Stimulated activated naive CD4-positive, alpha-beta T cell treated with Interleukin-2 at 50 U/mL for 16 hours (primary cell): ENCODE data around the gene GRWD1.

Experiments used
- DNase-seq: peaks from one replicate; lab custom pipeline; 2025; lab: John Stamatoyannopoulos, UW

Gene GRWD1

GRCh38 chr19:48424694-48425219 lies 21.0 kb upstream of the GRWD1 start:
- no peak for DNase-seq

- DNase-seq: no peak
Observed at GRCh38 chr19:48428670-48429069, 17.1 kb upstream of the GRWD1 start.

DNA sequence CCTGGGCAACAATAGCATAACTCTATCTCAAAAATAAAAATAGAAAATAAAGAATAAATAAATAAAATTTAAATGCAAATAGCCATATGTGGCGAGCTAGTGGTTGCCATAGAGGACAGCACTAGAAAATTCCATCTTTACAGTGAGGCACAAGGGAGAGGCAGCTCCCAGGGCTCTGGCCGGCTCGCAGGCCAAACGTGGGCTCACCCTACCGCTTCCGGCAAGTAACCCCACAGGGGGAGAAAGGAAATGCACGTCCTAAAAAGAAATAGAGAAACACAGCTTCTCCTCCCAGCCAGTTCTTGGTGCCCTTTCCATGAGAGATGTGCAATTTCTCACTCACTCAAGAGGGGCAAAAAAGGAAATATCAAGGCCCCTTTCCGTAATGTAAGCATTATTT lies 12.4 kb upstream of the GRWD1 start:
- DNase-seq: no peak

DNA sequence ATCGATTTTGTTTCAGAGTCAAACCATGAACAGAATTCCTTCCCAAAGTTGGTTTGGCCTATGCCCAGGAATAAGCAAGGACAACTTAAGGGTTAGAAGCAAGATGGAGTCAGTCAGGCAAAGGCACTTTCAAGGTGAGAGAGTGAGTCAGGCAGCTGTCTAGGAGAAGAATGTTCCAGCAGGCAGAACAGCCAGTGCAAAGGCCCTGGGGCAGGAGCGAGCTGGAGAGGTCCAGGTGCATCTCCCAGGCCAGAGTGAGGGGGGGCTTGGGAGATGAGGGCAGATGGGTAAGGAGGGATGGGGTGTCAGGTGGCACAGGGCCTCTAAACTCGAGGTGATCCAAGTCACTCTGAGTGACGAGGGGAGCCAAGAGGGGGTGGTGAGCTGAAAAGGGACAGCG lies 9.2 kb upstream of the GRWD1 start:
- DNase-seq: no peak

DNA sequence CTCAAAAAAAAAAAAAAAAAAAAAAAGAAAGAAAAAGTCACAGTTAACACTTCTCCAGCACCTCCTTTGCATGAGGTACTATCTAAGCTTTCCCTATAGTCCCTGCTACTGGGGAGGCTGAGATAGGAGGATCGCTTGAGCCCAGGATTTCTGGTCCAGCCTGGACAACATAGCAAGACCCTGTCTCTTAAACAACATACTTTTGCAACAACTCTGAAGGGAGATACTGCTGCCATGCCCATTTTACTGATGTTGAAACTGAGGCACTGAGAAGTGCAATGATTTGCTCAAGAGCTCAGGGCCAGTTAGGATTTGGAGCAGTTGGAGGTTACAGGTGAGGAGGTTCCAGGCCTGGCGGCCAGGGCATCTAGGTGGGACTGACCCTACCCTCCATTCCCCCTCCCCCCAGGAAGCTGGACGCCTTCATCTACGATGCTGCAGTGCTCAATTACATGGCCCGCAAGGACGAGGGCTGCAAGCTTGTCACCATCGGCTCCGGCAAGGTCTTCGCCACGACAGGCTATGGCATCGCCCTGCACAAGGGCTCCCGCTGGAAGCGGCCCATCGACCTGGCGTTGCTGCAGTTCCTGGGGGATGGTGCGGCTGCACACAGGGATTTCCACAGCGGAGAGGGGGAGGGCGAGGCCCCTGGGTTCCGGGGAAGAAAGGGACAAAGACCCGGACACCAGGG lies 4.3 kb upstream of the GRWD1 start:
- no peak for DNase-seq

GRCh38 chr19:48442116-48443035 lies 3.4 kb upstream of the GRWD1 start:
- DNase-seq: no peak

GRCh38 chr19:48443256-48443655 lies 2.5 kb upstream of the GRWD1 start:
- no peak for DNase-seq

GRCh38 chr19:48443731-48444128 lies 2.1 kb upstream of the GRWD1 start:
- no peak for DNase-seq

DNA sequence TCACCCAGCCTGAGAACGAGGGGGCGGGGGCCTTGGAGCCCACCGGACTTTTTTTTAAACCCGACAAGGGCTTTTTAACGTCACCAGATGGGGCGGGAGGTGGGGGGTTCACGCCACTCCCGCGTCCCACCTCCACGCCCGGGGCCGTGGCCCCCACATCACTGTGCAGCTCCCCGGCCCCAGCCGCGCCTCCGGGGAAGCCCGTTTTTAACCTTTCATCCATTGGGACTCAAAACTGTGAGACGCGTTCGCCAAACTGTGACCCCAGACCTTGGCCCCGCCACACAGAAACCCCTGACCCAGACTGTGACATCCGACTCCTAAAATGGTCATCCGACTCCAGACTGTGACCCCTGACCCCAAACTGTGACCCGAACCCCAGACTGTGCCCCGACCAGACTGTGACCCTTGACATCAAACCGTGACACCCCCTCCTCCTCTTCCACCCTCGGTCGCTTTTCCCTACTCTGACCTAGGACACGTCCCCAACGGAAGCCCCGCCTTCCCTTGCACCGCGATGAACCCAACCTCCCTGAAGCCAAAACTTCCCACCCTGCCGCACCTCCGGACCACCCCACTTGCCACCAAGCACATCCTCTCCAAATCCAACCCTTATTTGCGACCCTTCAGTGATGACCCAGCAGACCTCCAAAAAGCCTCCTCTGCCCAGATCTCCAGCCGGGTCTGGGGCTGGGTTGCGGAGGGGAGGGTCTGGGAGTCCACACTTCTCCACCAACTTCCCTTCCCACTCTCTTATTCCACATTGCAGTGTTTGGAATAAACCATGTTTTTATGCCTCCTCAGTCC lies 1.5 kb upstream of the GRWD1 start:
- DNase-seq: no peak

DNA sequence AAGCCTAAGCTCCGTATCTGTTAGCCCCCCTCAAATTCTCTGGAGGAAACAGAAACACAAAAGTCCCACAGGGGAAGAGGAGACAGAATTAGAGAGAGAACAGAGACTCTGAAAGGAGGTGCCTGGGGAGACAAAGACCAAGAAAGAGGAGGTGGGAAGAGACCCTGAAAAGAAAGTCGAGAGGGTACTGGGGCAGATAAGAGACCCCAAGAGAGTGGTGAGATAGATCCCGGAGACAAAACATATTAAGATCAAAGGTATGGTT lies 915 bp upstream of the GRWD1 start:
- no peak for DNase-seq

DNA sequence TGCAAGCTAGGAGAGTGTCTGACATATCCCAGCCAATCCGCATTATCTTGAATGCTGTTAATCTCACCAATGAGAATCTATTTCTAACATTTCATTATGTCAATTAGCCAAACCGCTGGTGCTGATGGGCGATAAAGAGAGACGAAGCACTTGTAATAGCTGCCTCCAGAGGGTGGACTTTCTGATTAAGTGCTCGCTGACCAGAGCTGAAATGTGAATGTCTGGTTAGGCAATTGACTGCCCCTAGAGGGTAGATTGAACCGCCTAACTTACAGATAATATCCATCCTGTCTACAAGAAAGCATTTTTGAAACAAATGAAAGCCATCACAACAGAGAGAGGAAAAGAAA lies 552 bp upstream of the GRWD1 start:
- no peak for DNase-seq

DNA sequence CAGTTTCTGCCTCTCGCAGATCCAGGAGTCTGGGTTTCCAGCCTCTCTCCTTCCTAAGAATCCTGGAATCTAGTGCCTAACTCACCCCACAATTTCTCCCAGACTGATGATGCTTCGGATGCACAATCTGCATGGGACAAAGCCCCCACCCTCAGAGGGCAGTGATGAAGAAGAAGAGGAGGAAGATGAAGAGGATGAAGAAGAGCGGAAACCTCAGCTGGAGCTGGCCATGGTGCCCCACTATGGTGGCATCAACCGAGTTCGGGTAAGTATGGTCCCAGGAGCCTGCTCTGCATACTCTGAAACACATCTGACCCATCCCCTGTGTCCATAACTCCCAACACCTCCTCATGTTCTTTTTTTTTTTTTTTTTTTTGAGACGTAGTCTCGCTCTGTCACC lies 796 bp downstream of the GRWD1 start:
- no peak for DNase-seq

GRCh38 chr19:48448563-48448962 lies 2.8 kb downstream of the GRWD1 start:
- no peak for DNase-seq

- no peak for DNase-seq
Observed at GRCh38 chr19:48450441-48450840, 4.7 kb downstream of the GRWD1 start.

DNA sequence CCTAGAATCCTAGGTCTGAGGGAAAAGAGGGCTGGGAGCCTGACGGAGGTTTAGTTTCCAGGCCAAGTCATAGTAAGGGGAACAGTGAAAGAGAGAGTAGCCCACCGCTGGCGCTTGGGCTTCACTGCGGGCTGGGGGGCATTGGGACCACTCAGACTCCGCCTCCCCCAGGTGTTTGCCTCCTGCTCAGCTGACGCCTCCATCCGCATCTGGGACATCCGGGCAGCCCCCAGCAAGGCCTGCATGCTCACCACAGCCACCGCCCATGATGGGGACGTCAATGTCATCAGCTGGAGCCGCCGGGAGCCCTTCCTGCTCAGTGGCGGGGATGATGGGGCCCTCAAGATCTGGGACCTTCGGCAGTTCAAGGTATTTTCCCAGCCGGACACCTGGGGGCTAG lies 5.1 kb downstream of the GRWD1 start:
- no peak for DNase-seq

DNA sequence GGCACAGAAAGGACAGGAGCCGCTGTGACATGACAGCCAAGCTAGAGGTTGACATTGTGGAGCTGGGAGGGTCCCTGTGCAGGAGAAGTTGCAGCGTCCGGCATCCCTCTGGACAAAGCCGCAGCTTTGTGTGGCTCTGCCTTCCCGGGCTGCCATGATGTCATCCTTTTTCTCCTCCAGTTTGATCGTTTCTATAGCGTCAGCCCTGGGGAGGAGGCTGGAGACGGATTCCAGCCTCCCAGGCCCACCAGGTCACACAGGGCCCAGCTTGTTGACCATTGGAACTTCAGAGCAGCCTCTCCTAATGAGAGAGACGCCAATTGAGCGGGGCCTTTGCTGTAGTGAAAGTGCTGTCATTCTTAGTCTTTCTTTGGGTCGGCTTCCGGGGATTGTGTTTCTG lies 5.8 kb downstream of the GRWD1 start:
- no peak for DNase-seq

GRCh38 chr19:48452289-48453190 lies 6.8 kb downstream of the GRWD1 start:
- no peak for DNase-seq

- no peak for DNase-seq
Observed at GRCh38 chr19:48454150-48454730, 8.5 kb downstream of the GRWD1 start.

DNA sequence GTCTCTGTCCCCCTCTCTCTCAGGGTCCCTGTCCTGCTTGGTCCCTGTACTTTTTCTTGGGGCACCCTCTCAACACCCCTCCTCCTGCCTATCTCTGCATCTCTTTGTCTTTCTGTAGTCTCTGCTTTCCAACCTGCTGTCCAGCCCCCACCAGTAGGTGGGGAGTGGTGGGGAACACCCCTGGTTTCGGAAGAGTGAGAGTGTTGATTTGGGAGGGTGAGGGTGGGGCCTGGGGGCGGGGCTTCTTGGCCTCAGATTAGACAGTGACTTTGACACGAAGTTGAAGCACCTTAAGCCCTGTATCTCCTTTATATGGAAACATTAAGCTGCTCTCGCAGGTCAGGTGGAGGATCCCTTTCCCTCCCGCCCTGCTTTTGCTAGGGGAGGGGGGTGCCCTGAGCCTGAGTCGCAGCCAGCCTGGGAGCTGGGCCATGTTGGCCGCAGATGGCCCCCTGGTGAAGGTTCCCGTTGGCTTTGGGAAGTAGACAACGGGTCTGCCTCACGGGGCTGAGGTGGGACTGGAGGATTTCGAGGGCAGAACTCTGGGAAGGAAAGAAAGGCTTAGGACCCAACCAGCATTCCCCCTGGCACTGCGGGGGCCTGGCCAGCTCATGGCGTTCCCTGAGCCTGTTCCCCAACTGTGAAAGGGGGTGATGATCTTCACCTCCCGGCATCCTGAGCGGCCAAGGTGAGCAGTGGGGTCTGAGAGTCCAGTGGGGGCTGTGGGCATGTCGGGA lies 9.6 kb downstream of the GRWD1 start, which contains the start of gene KCNJ14:
TSS of gene KCNJ14 (plus strand) at position 404 of the 737 bp plus-strand sequence. CDS start 6,151 bp downstream, outside the sequence.
- no peak for DNase-seq

GRCh38 chr19:48455908-48456562 lies 10.3 kb downstream of the GRWD1 start:
- DNase-seq: no peak
